ENCODE results near the gene HPD. TPM values are rescaled to one million over a fixed set of nuclear protein-coding genes. Genes with fewer than 3 reads are reported as not detected.

HPD gene
- total and polyA plus RNA-seq, 9 donors: 1.2 to 7.2 (median 4.0) TPM

DNA sequence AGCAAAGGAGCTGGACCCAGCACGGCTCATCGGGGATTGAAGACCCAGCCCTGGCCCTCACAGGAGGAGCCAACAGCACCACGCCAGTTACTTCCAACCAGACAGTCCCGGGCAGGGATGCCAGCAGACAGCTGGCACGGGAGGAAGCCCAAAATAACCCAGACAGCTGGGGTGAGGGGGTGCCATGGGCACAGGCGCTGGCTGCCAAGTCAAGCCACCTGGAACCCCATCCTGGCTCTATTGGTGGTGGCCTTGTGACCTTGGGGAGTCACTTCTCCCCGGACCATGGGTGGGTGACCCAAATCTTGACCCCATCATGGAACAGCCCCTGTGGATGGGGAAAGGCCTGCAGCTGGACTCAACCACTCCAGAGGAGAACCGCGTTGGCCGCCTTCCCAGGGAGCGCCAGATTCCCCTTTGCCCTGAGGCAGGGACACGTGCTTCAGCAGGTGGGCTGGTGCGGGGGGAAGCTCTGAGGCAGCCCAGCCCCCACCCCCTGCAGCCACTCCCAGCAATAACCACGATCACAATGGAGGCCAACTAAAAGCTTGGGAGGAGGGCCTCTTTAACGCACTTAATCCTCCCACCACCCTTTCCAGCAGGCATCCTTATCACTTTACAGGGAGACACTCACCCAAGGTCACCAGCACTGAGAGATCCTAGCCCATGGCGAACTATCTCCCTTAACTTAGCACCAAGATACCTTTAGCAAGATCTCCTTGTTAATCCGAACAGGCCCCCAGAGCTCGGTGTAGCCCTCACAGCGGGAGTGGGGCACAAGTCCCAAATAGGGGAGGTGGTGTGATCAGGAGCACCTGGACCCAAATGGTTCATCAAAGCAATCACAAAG, 60.5 kb downstream of the HPD start:
- Histone ChIP-seq H3K4me1 (ENCODE audit: insufficient read depth) (peaks cover 26% of the 10 kb centered on the region), H3K27ac (peak overlapping the region; percentile 100), H3K36me3 (no peaks in the 10 kb centered on the region), H3K27me3 (no peaks in the 10 kb centered on the region), H3K9me3 (no peaks in the 10 kb centered on the region), H3K4me3 (no peak overlapping the region)
- TF ChIP-seq EP300 (IDR thresholded peaks at IDR 0.05): no peak
- WGBS, 3 donors: 12 to 21% (median 14%) methylated on average over 18 to 19 of the region's 19 CpGs
- peak; percentile 80 to 93 (median 90) for DNase-seq
- intact Hi-C loops (cut with DNase I): loop anchor here in 3 of 4 donors (2.0 to 5.0 kb wide), 3 partner anchors 13 to 94 kb away; partner anchors contain the start of gene PSMD9 (in 1 of the 3)

DNA sequence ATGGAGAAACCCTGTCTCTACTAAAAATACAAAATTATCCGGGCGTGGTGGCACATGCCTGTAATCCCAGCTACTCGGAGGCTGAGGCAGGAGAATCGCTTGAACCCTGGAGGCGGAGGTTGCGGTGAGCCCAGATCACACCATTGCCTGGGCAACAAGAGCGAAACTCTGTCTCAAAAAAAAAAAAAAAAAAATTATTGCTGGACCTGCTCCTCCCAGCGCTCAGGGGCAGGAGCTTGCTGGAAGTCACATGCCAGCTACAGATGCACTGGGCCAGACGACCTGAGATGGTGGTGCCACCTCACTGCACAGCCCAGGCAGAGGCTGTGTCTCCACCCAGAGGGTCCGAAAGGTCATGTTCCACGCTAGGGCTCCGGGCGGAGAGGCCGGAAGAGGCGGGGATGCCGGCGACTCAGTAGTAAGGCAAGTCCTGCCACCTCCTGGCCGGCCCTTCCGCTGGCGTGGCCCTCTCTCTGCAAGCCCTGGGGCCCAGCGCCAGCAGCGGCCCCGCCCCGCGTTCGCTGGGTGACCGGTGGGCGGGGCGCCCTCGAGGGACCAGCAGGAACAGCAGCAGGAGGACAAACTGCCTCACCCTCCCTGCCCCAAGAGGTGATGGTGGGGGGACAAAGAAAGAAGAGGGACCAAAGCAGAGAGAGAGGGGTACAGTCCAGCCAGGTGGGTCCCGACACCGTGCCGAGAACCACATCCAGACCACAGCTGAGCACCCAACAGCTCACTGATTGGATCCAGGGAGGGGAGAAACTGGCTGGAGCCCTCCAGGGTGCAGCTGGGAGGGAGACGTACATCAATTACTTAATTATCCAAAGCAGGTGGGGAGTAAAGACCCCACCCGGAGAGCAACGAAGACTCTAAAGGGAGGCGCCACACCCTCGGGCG, 61.6 kb downstream of the HPD start:
- peak overlapping the region; percentile 6 to 100 for H3K27ac ChIP-seq
- H3K9me3 ChIP-seq: no peaks in the 10 kb centered on the region
- intact Hi-C loops (cut with DNase I): loop anchor here in 3 of 4 donors (2.0 to 5.0 kb wide), 3 partner anchors 14 to 95 kb away; partner anchors contain the start of gene PSMD9 (in 1 of the 3)
- H3K36me3 ChIP-seq: no peaks in the 10 kb centered on the region
- no peak for TF ChIP-seq EP300 (IDR thresholded peaks at IDR 0.05)
- TF ChIP-seq, protein P1, sequence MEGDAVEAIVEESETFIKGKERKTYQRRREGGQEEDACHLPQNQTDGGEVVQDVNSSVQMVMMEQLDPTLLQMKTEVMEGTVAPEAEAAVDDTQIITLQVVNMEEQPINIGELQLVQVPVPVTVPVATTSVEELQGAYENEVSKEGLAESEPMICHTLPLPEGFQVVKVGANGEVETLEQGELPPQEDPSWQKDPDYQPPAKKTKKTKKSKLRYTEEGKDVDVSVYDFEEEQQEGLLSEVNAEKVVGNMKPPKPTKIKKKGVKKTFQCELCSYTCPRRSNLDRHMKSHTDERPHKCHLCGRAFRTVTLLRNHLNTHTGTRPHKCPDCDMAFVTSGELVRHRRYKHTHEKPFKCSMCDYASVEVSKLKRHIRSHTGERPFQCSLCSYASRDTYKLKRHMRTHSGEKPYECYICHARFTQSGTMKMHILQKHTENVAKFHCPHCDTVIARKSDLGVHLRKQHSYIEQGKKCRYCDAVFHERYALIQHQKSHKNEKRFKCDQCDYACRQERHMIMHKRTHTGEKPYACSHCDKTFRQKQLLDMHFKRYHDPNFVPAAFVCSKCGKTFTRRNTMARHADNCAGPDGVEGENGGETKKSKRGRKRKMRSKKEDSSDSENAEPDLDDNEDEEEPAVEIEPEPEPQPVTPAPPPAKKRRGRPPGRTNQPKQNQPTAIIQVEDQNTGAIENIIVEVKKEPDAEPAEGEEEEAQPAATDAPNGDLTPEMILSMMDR (IDR thresholded peaks at IDR 0.05): peak in 2 of 3 donors; percentile 21 to 32
- TF ChIP-seq POLR2A (IDR thresholded peaks at IDR 0.05): no peak
- H3K4me3 ChIP-seq: peak overlapping the region; percentile 2
- H3K4me1 ChIP-seq (ENCODE audit: insufficient read depth): peaks cover 26% of the 10 kb centered on the region
- no peaks in the 10 kb centered on the region for H3K27me3 ChIP-seq
- DNase-seq: peak; percentile 84 to 90 (median 87)
- 17 to 28% (median 19%) methylated on average over 30 to 39 of the region's 39 CpGs for WGBS, 3 donors

DNA sequence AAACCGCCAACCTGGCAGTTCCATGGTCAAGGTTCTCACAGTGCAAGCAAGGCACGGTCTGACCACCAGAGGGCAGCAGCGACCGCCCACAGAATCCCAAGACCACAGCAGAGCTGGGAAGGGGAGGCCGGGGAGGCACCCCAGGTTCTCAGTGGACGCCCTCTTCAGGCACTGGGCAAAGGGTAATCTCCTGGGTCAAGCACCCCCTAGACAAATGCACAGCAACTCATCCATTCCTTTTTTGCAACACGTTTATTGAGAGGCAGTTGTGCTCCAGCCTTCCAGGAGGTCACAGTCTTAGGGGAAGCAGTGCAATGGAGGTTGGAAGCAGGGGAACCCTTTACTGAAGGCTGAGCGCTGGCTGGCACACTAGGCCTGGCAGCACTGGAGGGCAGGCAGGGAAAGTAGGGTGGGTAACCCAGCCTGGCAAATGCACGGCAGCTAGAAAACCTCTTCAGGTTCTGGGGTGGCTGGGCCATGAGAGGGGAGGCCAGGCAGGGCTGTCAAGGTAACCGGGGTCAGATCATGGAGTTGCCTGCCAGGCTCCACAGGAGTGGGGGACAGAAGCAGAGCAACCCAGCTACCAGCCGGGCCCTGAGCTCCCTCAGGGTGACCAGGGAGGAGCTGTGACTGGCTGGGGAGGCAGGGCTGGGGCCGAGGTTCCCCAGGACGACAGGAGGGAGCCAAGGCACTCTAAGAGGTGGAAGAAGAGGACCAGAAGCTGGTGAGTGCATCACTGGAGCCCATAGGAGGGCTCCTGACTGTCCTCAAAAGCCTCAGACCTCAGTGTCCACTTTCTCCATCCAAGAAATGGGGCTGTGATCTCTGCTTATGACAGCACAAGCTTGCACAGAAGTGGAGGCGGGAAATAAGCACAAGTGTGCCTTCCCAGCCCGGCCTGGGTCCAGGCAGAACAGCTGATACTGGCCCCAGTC, 63.4 kb downstream of the HPD start:
- peak; percentile 84 to 95 (median 91) for DNase-seq

DNA sequence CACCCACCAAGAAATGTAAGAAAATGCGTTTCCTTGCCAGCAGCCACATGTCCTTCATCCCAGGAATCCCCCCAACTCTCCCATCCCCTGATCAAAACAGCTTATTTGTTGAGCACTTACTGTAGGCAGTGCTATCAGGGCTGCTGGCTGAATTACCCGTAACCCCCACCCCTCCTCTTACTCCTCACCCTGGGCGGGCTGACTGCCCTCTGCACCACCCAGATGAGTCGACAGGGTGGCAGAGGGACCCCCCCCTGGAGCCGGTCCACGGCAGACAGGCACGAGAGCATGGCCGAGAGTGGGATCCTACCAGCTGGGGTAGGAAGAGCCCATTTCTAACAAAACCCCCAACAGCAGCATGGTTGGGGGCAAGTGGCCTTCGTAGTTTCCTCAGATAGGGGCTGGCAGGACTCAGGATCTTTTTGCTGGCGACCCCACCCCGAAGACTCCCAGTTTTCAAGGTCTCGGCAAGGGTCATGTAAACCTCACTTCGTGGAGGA, 64.1 kb downstream of the HPD start:
- peak; percentile 59 to 77 (median 71) for DNase-seq
- no peaks in the 10 kb centered on the region for H3K27me3 ChIP-seq
- H3K27ac ChIP-seq: peak overlapping the region; percentile 66 to 77
- no peaks in the 10 kb centered on the region for H3K36me3 ChIP-seq
- no peak overlapping the region for H3K4me3 ChIP-seq
- intact Hi-C loops (cut with DNase I): loop anchor here (2.0 to 5.0 kb wide), 6 partner anchors 18 to 98 kb away; partner anchors contain the start of gene PSMD9 (in 3 of the 4)
- TF ChIP-seq, protein P1 (IDR thresholded peaks at IDR 0.05): no peak
- no peak for TF ChIP-seq POLR2A (IDR thresholded peaks at IDR 0.05)
- no peak for TF ChIP-seq EP300 (IDR thresholded peaks at IDR 0.05)
- no peaks in the 10 kb centered on the region for H3K9me3 ChIP-seq
- H3K4me1 ChIP-seq (ENCODE audit: insufficient read depth): peaks cover 26% of the 10 kb centered on the region
- WGBS, 3 donors: 0 to 2% (median 0%) methylated on average over 10 to 13 of the region's 13 CpGs

More for the DNA sequence above, 63.4 kb downstream of the HPD start:
- Histone ChIP-seq H3K27me3 (no peaks in the 10 kb centered on the region), H3K36me3 (no peaks in the 10 kb centered on the region), H3K4me1 (ENCODE audit: insufficient read depth) (peaks cover 26% of the 10 kb centered on the region), H3K4me3 (no peak overlapping the region), H3K9me3 (no peaks in the 10 kb centered on the region), H3K27ac (peak overlapping the region; percentile 77 to 100)
- TF ChIP-seq, protein P1 (IDR thresholded peaks at IDR 0.05): peak; percentile 88 to 95 (median 89)
- no peak for TF ChIP-seq EP300 (IDR thresholded peaks at IDR 0.05)
- intact Hi-C loops (cut with DNase I): loop anchor here (2.0 to 5.0 kb wide), 4 partner anchors 18 to 97 kb away; partner anchors contain the start of gene PSMD9 (in 3 of the 4)
- 27 to 38% (median 30%) methylated on average over 12 to 15 of the region's 15 CpGs for WGBS, 3 donors
